BE2C (cell line): ENCODE results near the gene ICE2.

ENCODE experiments used
- DNase-seq: peaks from one replicate; pipeline ENCODE4 v3.0.0-alpha.2; 2020
- H3K27me3 ChIP-seq: fragments of 250-450 bp; sonication (Bioruptor Pico); 2 replicates; pipeline ENCODE4 v1.5.1; 2020; ENCODE audit warnings: mild to moderate bottlenecking
- H3K36me3 ChIP-seq: fragments of 250-450 bp; sonication (Bioruptor Pico); 2 replicates; pipeline ENCODE4 v1.5.1; 2020; ENCODE audit warnings: mild to moderate bottlenecking
- H3K4me1 ChIP-seq: fragments of 250-450 bp; sonication (Bioruptor Pico); 2 replicates; pipeline ENCODE4 v1.5.1; 2020
- H3K4me3 ChIP-seq: 2 replicates; pipeline ENCODE4 v1.5.1; 2011; ENCODE audit warnings: low read depth, low read length
- H3K9me3 ChIP-seq: fragments of 250-450 bp; sonication (Bioruptor Pico); 2 replicates; pipeline ENCODE4 v1.5.1; 2020
- CTCF ChIP-seq: IDR thresholded peaks from 2 replicates; pipeline ENCODE4 v1.5.1; 2012; ENCODE audit warnings: mild to moderate bottlenecking, low read depth, low read length

Gene ICE2

GRCh38 chr15:60514261-60514881 is 35.4 kb upstream of the ICE2 start:
- H3K4me1 ChIP-seq: peaks cover 3% of the 10 kb centered on the region; the same call in 1 of the 2 replicates
- DNase-seq: no peak
- no peaks in the 10 kb centered on the region for H3K9me3 ChIP-seq
- no peak for TF ChIP-seq CTCF
- no peak overlapping the region for H3K4me3 ChIP-seq
- no peaks in the 10 kb centered on the region for H3K36me3 ChIP-seq
- H3K27me3 ChIP-seq: no peaks in the 10 kb centered on the region

GRCh38 chr15:60513676-60514075 is 34.7 kb upstream of the ICE2 start:
- TF ChIP-seq CTCF: no peak
- Histone ChIP-seq H3K36me3 (no peaks in the 10 kb centered on the region), H3K27me3 (no peaks in the 10 kb centered on the region), H3K4me3 (no peak overlapping the region), H3K9me3 (no peaks in the 10 kb centered on the region), H3K4me1 (peaks cover 3% of the 10 kb centered on the region; the same call in 1 of the 2 replicates)
- no peak for DNase-seq

GRCh38 chr15:60512937-60513336 is 34.0 kb upstream of the ICE2 start:
- Histone ChIP-seq H3K27me3 (no peaks in the 10 kb centered on the region), H3K4me3 (no peak overlapping the region), H3K9me3 (no peaks in the 10 kb centered on the region), H3K36me3 (no peaks in the 10 kb centered on the region), H3K4me1 (peaks cover 6% of the 10 kb centered on the region)
- no peak for DNase-seq
- no peak for TF ChIP-seq CTCF

- Histone ChIP-seq H3K4me3 (no peak overlapping the region), H3K9me3 (no peaks in the 10 kb centered on the region), H3K4me1 (peaks cover 6% of the 10 kb centered on the region), H3K36me3 (no peaks in the 10 kb centered on the region), H3K27me3 (no peaks in the 10 kb centered on the region)
- DNase-seq: peak; percentile 22
- no peak for TF ChIP-seq CTCF
Observed at GRCh38 chr15:60511351-60512031, 32.5 kb upstream of the ICE2 start.

GRCh38 chr15:60510006-60510405 is 31.1 kb upstream of the ICE2 start:
- Histone ChIP-seq H3K4me3 (no peak overlapping the region), H3K27me3 (no peaks in the 10 kb centered on the region), H3K36me3 (no peaks in the 10 kb centered on the region), H3K9me3 (no peaks in the 10 kb centered on the region), H3K4me1 (peaks cover 6% of the 10 kb centered on the region)
- no peak for DNase-seq
- TF ChIP-seq CTCF: no peak

- Histone ChIP-seq H3K36me3 (no peaks in the 10 kb centered on the region), H3K4me1 (peaks cover 6% of the 10 kb centered on the region), H3K9me3 (no peaks in the 10 kb centered on the region), H3K27me3 (no peaks in the 10 kb centered on the region), H3K4me3 (no peak overlapping the region)
- no peak for DNase-seq
- no peak for TF ChIP-seq CTCF
Observed at GRCh38 chr15:60509470-60509869, 30.5 kb upstream of the ICE2 start.
